Activated T-cell treated with anti-CD3 and anti-CD28 coated beads for 24 hours (primary cell): ENCODE results near the gene ZFP92.

Experiments
- DNase-seq: peaks from one replicate; pipeline ENCODE4 v3.0.0-alpha.2; 2020; ENCODE audit warnings: low read depth

Gene ZFP92

GRCh38 chrX:153456704-153457103 lies 45.4 kb downstream of the ZFP92 start:
- DNase-seq: no peak

GRCh38 chrX:153457136-153457825 lies 46.0 kb downstream of the ZFP92 start:
- no peak for DNase-seq

- no peak for DNase-seq
Observed at GRCh38 chrX:153457827-153458466, 46.7 kb downstream of the ZFP92 start.

- no peak for DNase-seq
Observed at GRCh38 chrX:153458476-153458875, 47.2 kb downstream of the ZFP92 start.

GRCh38 chrX:153459986-153460385 lies 48.7 kb downstream of the ZFP92 start:
- DNase-seq: no peak

GRCh38 chrX:153460826-153461225 lies 49.6 kb downstream of the ZFP92 start:
- DNase-seq: peak; percentile 23
